GM21576 (cell line): ENCODE results near the gene AHSP.
"Not testable (repeated sequence)": the region's sequence is repeated elsewhere in the genome, so short reads cannot be mapped to it uniquely, and the experiment has no call there.

ENCODE experiments used
- ATAC-seq: cut with Tn5 transposase; IDR thresholded peaks from one replicate; pipeline ENCODE4 v1.9.1; 2021; ENCODE audit warnings: mild to moderate bottlenecking, moderate library complexity; ENCODE audit not compliant: unreplicated experiment

AHSP gene

DNA sequence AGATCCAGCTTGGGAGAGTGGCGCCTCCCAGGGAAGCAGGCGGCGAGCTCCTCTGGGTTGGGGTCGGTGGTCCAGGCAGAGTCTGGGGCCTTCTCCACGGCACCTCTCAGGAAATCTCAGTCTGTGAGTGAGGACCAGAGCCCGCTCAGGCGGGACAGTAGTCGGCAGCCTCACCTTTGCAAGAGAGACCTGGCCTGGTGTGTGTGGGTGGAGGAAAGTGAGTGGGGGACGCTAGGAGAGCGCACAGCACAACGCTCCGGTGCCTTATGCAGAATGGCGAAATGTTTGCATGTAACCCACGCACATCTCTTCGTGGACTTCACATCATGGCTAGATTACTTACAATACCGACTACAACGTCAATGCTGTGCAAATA lies 2.2 kb downstream of the AHSP start:
- no peak for ATAC-seq

DNA sequence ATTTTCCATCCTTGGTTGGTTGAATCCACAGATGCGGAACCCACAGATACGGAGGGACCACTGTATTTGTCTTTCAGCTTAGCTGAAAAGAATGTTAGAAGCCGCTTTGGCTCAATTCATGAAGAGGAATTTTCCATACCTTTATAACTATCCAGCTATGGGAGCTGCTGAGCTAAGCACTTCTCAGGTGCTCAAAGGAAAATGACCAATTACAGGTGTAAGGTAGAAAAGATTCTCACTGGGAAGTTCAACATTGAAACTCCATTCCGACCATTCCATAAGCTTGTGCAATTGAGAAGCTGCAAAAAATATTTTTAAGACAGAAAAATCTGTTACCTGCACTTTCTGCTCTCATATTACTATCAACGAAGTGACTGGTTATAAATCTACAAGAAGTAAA lies 2.7 kb downstream of the AHSP start:
- no peak for ATAC-seq

DNA sequence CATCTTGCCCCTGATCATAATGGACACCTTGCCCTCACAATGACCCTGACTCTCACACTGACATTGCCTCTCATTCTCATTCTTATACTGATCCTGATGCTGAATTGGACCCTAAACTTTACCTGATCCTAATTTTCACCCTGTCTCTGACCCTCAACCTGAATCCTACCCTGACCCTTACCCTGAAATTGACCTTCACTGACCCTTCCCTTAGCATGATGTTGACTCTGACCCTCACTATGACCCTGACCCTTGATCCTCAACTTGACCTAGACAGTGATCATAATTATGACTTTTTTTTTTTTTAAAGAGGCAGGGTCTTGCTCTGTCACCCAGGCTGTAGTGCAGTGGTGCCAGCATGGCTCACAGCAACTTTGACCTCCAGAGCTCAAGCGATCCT lies 3.4 kb downstream of the AHSP start:
- no peak for ATAC-seq

DNA sequence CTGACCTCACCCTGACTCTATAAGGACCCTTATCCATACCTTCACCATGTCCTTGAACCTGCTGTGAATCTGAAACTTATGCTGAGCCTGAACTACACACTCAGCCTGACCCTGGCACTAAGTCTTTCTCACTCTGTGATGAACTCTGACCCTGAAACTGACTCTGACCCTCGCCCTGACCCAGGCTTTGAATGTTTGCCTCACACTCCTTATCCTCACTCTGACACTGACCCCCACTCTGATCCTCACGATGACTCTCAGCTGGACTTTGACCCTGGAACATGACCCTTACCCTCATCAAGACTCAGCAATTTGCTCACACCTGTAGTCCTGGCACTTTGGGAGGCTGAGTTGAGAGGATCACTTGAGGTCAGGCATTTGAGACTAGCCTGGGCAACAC lies 4.4 kb downstream of the AHSP start:
- no peak for ATAC-seq

DNA sequence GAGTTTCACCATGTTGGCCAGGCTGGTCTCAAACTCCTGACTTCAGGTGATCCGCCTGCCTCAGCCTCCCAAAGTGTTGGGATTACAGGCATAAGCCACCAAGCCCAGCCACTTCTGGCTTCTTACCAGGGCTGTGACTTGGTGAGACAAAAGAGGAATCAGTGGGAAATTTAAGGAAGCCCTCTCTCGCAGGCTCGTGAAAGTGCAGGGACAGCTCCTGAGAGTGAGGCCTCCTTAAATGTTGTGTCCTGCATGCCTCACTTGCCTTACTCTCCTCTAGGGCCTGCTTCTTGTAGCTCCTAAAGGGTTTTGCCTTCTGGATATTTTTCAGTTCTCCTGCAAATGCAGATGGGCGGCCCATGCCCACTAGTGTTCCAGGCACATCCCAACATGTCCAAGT lies 5.2 kb downstream of the AHSP start:
- ATAC-seq = no peak

DNA sequence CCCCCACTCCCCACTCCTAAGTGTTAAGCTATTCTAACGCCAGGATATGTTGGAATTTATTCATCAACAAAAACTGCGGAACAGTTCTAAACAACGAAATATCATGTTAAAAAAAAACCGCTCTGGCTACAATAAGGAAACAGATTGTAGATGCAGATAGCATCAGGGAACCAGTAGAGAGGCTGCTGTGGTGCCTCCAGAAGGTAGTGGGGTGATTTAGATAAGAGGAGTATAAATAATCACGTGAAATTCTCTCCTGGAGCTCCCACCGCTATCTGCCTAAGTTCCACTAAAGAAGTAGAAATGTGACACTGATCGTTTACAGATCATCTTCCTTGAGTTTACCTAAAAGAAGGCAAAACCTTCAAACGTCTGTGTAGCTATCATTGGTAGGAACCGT lies 8.0 kb downstream of the AHSP start:
- no peak for ATAC-seq

DNA sequence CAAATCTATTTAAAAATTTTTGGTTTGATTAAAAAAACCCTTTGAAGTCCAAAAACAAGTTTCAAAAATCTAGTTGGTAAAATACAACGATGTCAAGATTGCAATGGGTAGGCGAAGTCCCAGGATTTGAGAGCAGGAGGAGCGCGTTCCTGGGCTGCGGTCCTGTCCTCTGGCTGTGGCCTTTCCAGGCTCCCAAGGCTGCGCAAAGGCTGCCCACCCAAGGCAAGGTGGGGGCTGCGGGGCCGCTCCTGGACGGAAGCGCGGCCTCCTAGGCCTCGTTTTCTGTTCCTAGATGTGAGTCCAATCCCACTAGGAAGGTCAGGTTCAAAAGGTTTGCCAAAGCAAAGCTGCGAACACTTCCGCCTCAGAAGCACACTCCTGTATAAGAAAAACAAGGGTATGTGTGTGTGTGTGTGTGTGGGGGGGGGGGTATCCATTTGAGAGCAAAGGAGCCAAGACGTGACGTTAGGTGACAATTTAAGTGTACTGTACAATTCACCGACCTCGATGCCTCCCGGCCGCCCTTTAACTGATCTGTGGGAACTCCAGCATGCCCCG lies 9.2 kb downstream of the AHSP start:
- no peak for ATAC-seq

DNA sequence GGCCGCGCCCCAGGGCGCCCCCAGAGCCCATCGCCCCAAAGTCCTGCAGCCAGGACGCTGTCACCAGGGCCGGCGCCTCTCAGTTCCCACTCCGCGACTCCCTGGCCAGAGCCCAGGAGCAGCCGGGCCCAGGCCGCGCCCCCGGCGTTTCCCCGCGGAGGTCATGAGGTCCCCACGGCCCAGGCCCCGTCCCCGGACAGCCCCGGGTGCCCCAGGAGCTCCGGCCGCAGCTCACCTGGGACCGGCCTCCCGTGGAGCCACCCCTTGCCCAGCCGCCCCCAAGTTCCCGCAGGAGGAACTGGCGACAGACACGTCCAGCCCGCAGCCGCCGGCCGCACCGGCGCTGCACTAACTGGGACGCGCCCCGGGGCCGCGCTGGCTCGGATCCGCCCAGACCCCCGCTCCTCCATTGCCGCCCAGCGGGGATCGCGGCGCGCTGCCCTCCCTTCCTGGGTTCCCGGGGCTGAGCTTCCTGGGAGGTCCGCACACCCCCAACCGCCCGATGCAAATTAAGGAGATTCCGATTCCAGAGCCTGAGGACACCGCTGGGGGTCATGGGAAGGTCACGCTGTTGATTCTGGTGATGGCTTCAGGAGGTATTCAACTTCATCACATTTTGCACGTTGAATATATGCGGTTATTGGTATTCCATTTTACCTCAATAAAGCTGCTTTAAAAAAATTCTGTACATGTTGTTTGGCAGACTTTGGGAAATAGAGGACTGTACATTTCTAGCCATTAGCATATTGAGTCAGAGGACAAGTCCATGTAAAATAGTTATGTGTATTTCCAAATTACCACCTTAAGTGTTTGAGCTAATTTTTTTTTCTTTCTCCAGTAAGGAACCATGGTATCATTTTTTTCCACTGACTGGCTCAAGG lies 9.9 kb downstream of the AHSP start:
- ATAC-seq = no peak

DNA sequence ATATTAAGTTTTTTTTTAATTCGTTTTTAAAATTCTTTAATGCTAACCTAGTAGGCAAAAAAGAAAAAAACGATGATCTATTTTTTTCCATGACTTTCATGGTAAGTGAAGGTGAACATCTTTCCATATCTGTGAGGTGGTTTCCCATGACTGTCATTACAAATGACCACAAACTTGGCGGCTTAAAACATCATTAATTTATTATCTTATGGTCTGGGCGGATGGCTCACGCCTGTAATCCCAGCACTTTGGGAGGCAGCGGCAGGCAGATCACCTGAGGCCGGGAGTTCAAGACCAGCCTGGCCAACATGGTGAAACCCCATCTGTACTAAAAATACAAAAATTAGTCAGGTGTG lies 10.5 kb downstream of the AHSP start:
- not testable (repeated sequence) for ATAC-seq

DNA sequence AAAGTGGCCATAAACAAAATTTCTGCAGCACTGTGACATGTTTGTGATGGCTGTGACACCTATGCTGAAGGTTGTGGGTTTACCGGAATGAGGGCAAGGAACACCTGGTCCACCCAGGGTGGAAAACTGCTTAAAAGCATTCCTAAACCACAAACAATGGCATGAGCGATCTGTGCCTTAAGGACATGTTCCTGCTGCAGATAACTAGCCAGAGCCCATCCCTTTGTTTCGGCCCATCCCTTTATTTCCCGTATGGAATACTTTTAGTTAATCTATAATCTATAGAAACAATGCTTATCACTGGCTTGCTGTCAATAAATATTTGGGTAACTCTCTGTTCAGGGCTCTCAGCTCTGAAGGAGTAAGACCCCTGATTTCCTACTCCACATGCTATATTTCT lies 12.1 kb downstream of the AHSP start:
- not testable (repeated sequence) for ATAC-seq

DNA sequence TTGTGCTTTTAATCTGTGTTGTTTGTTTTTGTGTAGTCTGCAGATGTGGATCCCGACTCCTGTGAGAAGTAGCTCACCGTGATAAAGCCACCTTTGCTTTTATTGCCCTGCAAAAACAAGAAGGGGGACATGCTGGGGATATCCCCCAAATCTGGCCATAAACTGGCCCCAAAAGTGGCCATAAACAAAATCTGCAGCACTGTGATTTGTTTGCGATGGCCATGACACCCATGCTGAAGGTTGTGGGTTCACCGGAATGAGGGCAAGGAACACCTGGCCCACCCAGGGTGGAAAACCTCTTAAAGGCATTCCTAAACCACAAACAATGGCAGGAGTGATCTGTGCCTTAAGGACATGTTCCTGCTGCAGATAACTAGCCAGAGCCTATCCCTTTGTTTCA lies 15.1 kb downstream of the AHSP start:
- ATAC-seq = no peak

DNA sequence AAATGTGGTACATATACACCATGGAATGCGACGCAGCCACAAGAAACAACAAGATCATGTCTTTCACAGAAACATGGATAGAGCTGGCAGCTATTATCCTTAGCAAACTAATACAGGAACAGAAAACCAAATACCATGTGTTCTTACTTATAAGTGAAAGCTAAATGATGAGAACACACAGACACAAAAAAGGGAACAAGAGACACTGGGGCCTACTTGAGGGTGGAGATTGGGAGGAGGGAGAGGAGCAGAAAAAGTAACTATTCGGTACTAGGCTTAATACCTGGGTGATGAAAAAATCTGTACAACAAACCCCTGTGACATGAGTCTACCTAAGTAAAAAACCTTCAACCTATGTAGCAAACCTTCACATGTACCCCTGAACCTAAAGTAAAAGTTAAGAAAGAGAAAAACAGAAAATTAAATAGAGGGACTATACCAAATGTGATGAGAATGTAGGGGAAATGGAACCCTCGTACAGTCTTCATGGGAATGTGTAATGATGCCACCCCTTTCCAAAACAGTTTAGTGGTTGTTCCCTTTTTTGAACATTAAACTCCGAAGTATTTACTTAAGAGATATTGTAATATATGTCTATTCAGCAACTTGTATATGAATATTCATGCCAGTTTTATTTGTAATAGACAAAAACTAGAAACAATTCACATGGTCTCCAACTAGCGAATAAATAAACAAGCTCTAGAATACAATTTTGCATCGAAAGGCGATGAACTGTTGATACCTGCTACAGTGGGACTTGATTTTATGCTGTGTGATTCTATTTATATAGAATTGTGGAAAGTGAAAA lies 33.9 kb downstream of the AHSP start:
- ATAC-seq = no peak

DNA sequence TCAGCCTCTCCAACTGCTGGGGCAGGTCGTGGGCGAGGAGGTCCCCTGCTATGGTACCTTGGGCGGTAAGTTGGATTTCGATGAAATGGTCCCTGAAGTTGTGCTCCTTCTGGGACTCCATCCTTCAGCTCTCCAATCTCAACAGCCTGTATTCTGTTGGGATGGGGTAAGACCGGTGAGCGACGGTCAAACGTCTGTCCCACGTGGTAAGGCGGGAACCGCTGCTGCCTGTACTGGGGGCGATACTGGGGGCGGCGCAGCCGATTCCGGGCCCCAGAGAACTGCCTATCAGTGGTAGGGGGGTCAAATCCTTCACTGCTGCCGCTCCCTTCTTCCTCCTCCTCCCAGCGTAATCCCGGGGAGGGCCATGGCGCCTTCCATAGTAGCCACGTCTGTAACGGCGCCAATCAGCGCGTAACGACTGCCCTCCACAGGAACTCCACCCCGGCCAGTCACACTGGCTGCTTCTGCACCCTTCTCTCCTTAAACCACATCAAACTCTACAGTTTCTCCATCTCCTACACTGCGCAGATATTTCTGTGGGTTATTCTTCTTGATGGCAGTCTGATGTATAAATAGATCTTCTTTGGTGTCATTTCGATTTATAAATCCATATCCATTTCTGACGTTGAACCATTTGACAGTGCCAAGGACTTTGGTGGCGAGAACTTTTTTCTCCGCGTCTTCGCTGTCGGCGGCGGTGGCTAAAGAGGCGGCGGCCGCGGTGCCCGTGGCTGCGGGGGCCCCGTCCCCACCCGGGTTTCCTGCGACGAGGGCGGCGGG lies 41.1 kb downstream of the AHSP start:
- ATAC-seq = no peak

DNA sequence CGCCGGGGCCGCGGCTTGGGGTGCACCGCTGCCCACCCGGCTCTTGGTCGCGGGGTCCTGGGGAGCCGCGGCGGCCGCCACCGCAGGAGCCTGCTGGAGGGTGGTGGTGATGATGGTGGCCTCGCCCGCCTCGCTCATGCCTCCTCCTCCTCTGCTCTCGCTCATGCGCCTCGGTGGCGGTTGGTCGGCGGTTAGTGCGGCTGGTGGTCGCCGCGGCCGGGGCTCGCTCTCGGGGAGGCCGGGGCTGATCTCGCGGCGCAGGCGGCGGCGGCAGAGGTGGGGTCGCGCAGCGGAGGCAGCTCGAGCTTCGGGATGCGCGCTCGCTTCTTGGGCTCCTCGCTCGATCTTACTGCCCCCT lies 41.6 kb downstream of the AHSP start:
- no peak for ATAC-seq

DNA sequence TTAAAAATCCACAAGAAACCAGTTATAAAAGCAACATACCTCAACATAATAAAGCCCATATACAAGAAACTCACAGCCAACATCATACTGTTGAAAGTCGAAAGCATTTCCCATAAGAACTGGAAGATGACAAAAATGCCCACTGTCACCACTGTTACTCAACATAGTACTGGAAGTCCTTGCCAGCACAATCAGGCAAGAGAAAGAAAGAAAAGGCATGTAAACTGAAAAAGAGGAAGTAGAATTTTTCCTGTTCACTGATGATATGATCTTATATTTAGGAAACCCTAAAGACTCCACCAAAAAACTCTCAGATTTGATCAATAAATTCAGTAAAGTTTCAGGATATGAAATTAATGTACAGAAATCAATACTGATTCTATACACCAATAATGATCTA lies 45.1 kb downstream of the AHSP start:
- ATAC-seq = no peak

DNA sequence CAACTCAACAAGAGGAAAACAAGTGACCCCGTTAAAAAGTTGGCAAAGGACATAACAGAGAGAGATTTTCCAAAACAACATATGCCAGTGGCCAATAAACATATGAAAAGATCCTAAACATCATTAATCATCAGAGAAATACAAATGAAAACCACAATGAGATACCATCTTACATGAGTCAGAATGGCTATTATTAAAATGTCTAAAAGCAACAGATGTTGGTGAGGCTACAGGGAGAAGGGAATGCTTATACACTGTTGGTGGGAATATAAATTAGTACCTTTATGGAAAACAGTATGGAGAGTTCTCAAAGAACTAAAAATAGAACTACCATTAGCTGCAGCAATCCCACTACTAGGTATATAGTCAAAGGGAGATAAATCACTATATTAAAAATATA lies 46.5 kb downstream of the AHSP start:
- not testable (repeated sequence) for ATAC-seq

DNA sequence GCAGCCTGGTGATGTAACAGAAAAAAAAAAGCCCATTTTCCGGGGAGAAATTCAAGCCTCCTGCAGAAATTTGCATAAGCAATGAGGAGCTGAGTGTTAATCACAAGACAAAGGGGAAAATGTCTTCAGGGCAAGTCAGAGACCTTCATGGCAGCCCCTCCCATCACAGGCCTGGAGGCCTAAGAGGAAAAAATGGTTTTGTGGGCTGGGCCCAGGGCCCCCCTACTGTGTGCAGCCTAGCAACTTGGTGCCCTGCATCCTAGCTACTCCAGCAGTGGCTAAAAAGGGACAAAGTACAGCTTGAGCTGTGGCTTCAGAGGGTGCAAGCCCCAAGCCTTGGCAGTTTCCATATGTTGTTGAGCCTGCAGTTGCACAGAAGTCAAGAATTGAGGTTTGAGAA lies 49.7 kb downstream of the AHSP start:
- no peak for ATAC-seq
